ENCODE data around the gene TREH.
A peak's percentile ranks its signal among the peaks of the same experiment; 100 is the strongest.
"Not testable (repeated sequence)": the region's sequence is repeated elsewhere in the genome, so short reads cannot be mapped to it uniquely, and the experiment has no call there.

The TREH gene

GRCh38 chr11:118679483-118679882 lies at the start of gene TREH:
TREH (minus strand) TSS chr11:118679650; CDS start chr11:118679627, 23 bp downstream.
- no peaks in the 10 kb centered on the region for H3K4me1 Mint-ChIP-seq (ENCODE audit: low read depth)
- no peaks in the 10 kb centered on the region for H3K27me3 Mint-ChIP-seq
- H3K4me3 Mint-ChIP-seq, result no peak within 1 kb of the TSS
- no peaks in the 10 kb centered on the region for H3K9me3 Mint-ChIP-seq (ENCODE audit: low read depth)
- no peak within 1 kb of the TSS for H3K27ac Mint-ChIP-seq
- peaks cover 3% of the 10 kb centered on the region for H3K36me3 Mint-ChIP-seq

- H3K27ac Mint-ChIP-seq; H3K4me3 Mint-ChIP-seq; H3K36me3 Mint-ChIP-seq; H3K4me1 Mint-ChIP-seq (ENCODE audit: low read depth); H3K9me3 Mint-ChIP-seq (ENCODE audit: low read depth); H3K27me3 Mint-ChIP-seq: not testable (repeated sequence)
These were observed 48.7 kb upstream of the TREH start for GRCh38 chr11:118728112-118728511.

GRCh38 chr11:118727721-118728066 lies 48.2 kb upstream of the TREH start:
- H3K4me1 Mint-ChIP-seq (ENCODE audit: low read depth); H3K4me3 Mint-ChIP-seq; H3K36me3 Mint-ChIP-seq; H3K9me3 Mint-ChIP-seq (ENCODE audit: low read depth); H3K27ac Mint-ChIP-seq; H3K27me3 Mint-ChIP-seq: not testable (repeated sequence)

- H3K36me3 Mint-ChIP-seq; H3K9me3 Mint-ChIP-seq (ENCODE audit: low read depth); H3K4me3 Mint-ChIP-seq; H3K4me1 Mint-ChIP-seq (ENCODE audit: low read depth); H3K27me3 Mint-ChIP-seq; H3K27ac Mint-ChIP-seq: not testable (repeated sequence)
These were observed 47.7 kb upstream of the TREH start for GRCh38 chr11:118727001-118727720.

GRCh38 chr11:118721478-118722015 lies 42.1 kb upstream of the TREH start:
- H3K27me3 Mint-ChIP-seq; H3K9me3 Mint-ChIP-seq (ENCODE audit: low read depth); H3K27ac Mint-ChIP-seq; H3K36me3 Mint-ChIP-seq; H3K4me3 Mint-ChIP-seq; H3K4me1 Mint-ChIP-seq (ENCODE audit: low read depth): not testable (repeated sequence)

GRCh38 chr11:118720740-118721139 lies 41.3 kb upstream of the TREH start:
- not testable (repeated sequence) for H3K9me3 Mint-ChIP-seq (ENCODE audit: low read depth); H3K36me3 Mint-ChIP-seq; H3K27me3 Mint-ChIP-seq; H3K4me3 Mint-ChIP-seq; H3K4me1 Mint-ChIP-seq (ENCODE audit: low read depth)
- H3K27ac Mint-ChIP-seq, result peak overlapping the region; percentile 5

GRCh38 chr11:118720078-118720477 lies 40.6 kb upstream of the TREH start:
- H3K27me3 Mint-ChIP-seq; H3K9me3 Mint-ChIP-seq (ENCODE audit: low read depth); H3K27ac Mint-ChIP-seq; H3K36me3 Mint-ChIP-seq; H3K4me1 Mint-ChIP-seq (ENCODE audit: low read depth); H3K4me3 Mint-ChIP-seq: not testable (repeated sequence)

- H3K27ac Mint-ChIP-seq; H3K36me3 Mint-ChIP-seq; H3K9me3 Mint-ChIP-seq (ENCODE audit: low read depth); H3K4me1 Mint-ChIP-seq (ENCODE audit: low read depth); H3K27me3 Mint-ChIP-seq; H3K4me3 Mint-ChIP-seq: not testable (repeated sequence)
These were observed 39.1 kb upstream of the TREH start for GRCh38 chr11:118718562-118718961.

- H3K4me3 Mint-ChIP-seq; H3K27me3 Mint-ChIP-seq; H3K4me1 Mint-ChIP-seq (ENCODE audit: low read depth); H3K27ac Mint-ChIP-seq; H3K36me3 Mint-ChIP-seq; H3K9me3 Mint-ChIP-seq (ENCODE audit: low read depth): not testable (repeated sequence)
These were observed 38.3 kb upstream of the TREH start for GRCh38 chr11:118717733-118718132.

- not testable (repeated sequence) for H3K4me3 Mint-ChIP-seq; H3K9me3 Mint-ChIP-seq (ENCODE audit: low read depth); H3K4me1 Mint-ChIP-seq (ENCODE audit: low read depth); H3K27me3 Mint-ChIP-seq; H3K27ac Mint-ChIP-seq; H3K36me3 Mint-ChIP-seq
These were observed 37.8 kb upstream of the TREH start for GRCh38 chr11:118717221-118717620.

GRCh38 chr11:118715837-118716260 lies 36.4 kb upstream of the TREH start:
- Mint-ChIP-seq H3K27me3 (no peaks in the 10 kb centered on the region), H3K27ac (no peak overlapping the region), H3K36me3 (no peaks in the 10 kb centered on the region), H3K4me1 (ENCODE audit: low read depth) (peaks cover 2% of the 10 kb centered on the region), H3K4me3 (no peak overlapping the region), H3K9me3 (ENCODE audit: low read depth) (no peaks in the 10 kb centered on the region)

- H3K4me1 Mint-ChIP-seq (ENCODE audit: low read depth), result peaks cover 2% of the 10 kb centered on the region
- H3K36me3 Mint-ChIP-seq, result no peaks in the 10 kb centered on the region
- H3K27me3 Mint-ChIP-seq, result no peaks in the 10 kb centered on the region
- H3K27ac Mint-ChIP-seq, result no peak overlapping the region
- no peak overlapping the region for H3K4me3 Mint-ChIP-seq
- no peaks in the 10 kb centered on the region for H3K9me3 Mint-ChIP-seq (ENCODE audit: low read depth)
These were observed 35.9 kb upstream of the TREH start for GRCh38 chr11:118715245-118715831.

- Mint-ChIP-seq H3K9me3 (ENCODE audit: low read depth) (no peaks in the 10 kb centered on the region), H3K4me1 (ENCODE audit: low read depth) (peaks cover 2% of the 10 kb centered on the region), H3K27me3 (no peaks in the 10 kb centered on the region), H3K27ac (no peak overlapping the region), H3K36me3 (no peaks in the 10 kb centered on the region), H3K4me3 (no peak overlapping the region)
These were observed 35.4 kb upstream of the TREH start for GRCh38 chr11:118714816-118715215.

GRCh38 chr11:118714416-118714815 lies 35.0 kb upstream of the TREH start:
- not testable (repeated sequence) for H3K4me3 Mint-ChIP-seq; H3K9me3 Mint-ChIP-seq (ENCODE audit: low read depth); H3K27me3 Mint-ChIP-seq; H3K36me3 Mint-ChIP-seq; H3K4me1 Mint-ChIP-seq (ENCODE audit: low read depth); H3K27ac Mint-ChIP-seq

GRCh38 chr11:118708296-118708695 lies 28.8 kb upstream of the TREH start:
- Mint-ChIP-seq H3K4me1 (ENCODE audit: low read depth) (peaks cover 36% of the 10 kb centered on the region), H3K9me3 (ENCODE audit: low read depth) (no peaks in the 10 kb centered on the region), H3K27ac (no peak overlapping the region), H3K4me3 (no peak overlapping the region), H3K27me3 (no peaks in the 10 kb centered on the region), H3K36me3 (no peaks in the 10 kb centered on the region)

GRCh38 chr11:118706546-118706825 lies 27.0 kb upstream of the TREH start:
- no peak overlapping the region for H3K27ac Mint-ChIP-seq
- no peak overlapping the region for H3K4me3 Mint-ChIP-seq
- no peaks in the 10 kb centered on the region for H3K9me3 Mint-ChIP-seq (ENCODE audit: low read depth)
- no peaks in the 10 kb centered on the region for H3K36me3 Mint-ChIP-seq
- peaks cover 45% of the 10 kb centered on the region for H3K4me1 Mint-ChIP-seq (ENCODE audit: low read depth)
- H3K27me3 Mint-ChIP-seq, result no peaks in the 10 kb centered on the region

Measured in activated naive CD8-positive, alpha-beta T cell (primary cell).